SK-N-SH (cell line): Measurements from ENCODE around the gene TERB2. TPM values are rescaled to one million over a fixed set of nuclear protein-coding genes. Genes with fewer than 3 reads are reported as not detected.

Experiments used
- CTCF ChIA-PET: fragments of 300-600, 350-600 bp; formaldehyde crosslinking; extraction: SDS; loops from one replicate; lab custom pipeline; 2021; lab: Yijun Ruan, JAX
- POLR2A ChIA-PET: fragments of 350-600 bp; sonication (Branson Sonifier 250); formaldehyde crosslinking; extraction: SDS; loops from one replicate; lab custom pipeline; 2020; ENCODE audit warnings: antibody characterized with exemption, inconsistent platforms; lab: Yijun Ruan, JAX
- DNase-seq: peaks from one replicate; pipeline ENCODE4 v3.0.0; 2012
- H2AFZ ChIP-seq: fragments of 200-600 bp; sonication (generic); 2 replicates; pipeline ENCODE4 v1.8.1; 2016; ENCODE audit warnings: antibody characterized with exemption, mild to moderate bottlenecking, low read depth
- H3F3A ChIP-seq: fragments of 200-600 bp; sonication (generic); replicated peaks from 2 replicates; pipeline ENCODE3; 2016; ENCODE audit warnings: antibody characterized with exemption, mild to moderate bottlenecking; ENCODE audit not compliant: insufficient read depth
- H3K27ac ChIP-seq, 2 experiments: fragments of 200-500 bp in 1 of 2; fragments of 200-600 bp in 1 of 2; sonication (Bioruptor generic) in 1 of 2; sonication (generic), shearing (Covaris generic) in 1 of 2; 2 replicates each; pipeline versions ENCODE4 v1.5.1 to v1.6.1; 2014 to 2016; ENCODE audit warnings: low read depth in 2 of 2, inconsistent platforms in 1 of 2, low read length in 1 of 2, mild to moderate bottlenecking in 1 of 2, mixed read lengths in 1 of 2
- H3K27me3 ChIP-seq: fragments of 200-600 bp; sonication (generic), shearing (Covaris generic); 2 replicates; pipeline ENCODE4 v1.6.1; 2016; ENCODE audit warnings: mixed run types; ENCODE audit not compliant: insufficient read depth
- H3K36me3 ChIP-seq, 2 experiments: fragments of 200-500 bp in 1 of 2; fragments of 200-600 bp in 1 of 2; sonication (Bioruptor generic) in 1 of 2; sonication (generic) in 1 of 2; replicated peaks in 1 of 2; 2 replicates each; pipeline versions ENCODE3 to v1.5.1; 2014 to 2016; ENCODE audit warnings: low read length in 1 of 2, mild to moderate bottlenecking in 1 of 2; ENCODE audit not compliant: insufficient read depth in 2 of 2, control insufficient read depth in 1 of 2
- H3K4me1 ChIP-seq, 2 experiments: fragments of 200-500 bp in 1 of 2; fragments of 200-600 bp in 1 of 2; sonication (Bioruptor generic) in 1 of 2; sonication (generic), shearing (Covaris generic) in 1 of 2; 2 replicates each; pipeline versions ENCODE4 v1.5.1 to v1.6.1; 2014 to 2016; ENCODE audit warnings: low read depth in 1 of 2, low read length in 1 of 2, mixed run types in 1 of 2; ENCODE audit not compliant: insufficient read depth in 2 of 2, control insufficient read depth in 1 of 2
- H3K4me2 ChIP-seq: fragments of 200-600 bp; sonication (generic), shearing (Covaris generic); 2 replicates; pipeline ENCODE4 v1.6.1; 2017; ENCODE audit warnings: mixed run types
- H3K4me3 ChIP-seq, 2 experiments: fragments of 200-500 bp in 1 of 2; fragments of 200-600 bp in 1 of 2; sonication (Bioruptor generic) in 1 of 2; sonication (generic), shearing (Covaris generic) in 1 of 2; 2 replicates each; pipeline versions ENCODE4 v1.5.1 to v1.8.1; 2014 to 2016; ENCODE audit warnings: low read depth in 2 of 2, inconsistent platforms in 1 of 2, low read length in 1 of 2, mild to moderate bottlenecking in 1 of 2, mixed read lengths in 1 of 2, moderate library complexity in 1 of 2
- H3K79me2 ChIP-seq: fragments of 200-600 bp; sonication (generic); 2 replicates; pipeline ENCODE4 v1.8.1; 2017; ENCODE audit warnings: mild to moderate bottlenecking; ENCODE audit not compliant: insufficient read depth
- H3K9ac ChIP-seq: fragments of 200-600 bp; sonication (generic); 2 replicates; pipeline ENCODE4 v1.6.1; 2017; ENCODE audit warnings: mixed run types
- H3K9me2 ChIP-seq: fragments of 200-600 bp; sonication (generic); 2 replicates; pipeline ENCODE4 v1.6.1; 2017; ENCODE audit warnings: mixed run types
- H3K9me3 ChIP-seq: fragments of 200-600 bp; sonication (generic); 2 replicates; pipeline ENCODE4 v1.6.1; 2017; ENCODE audit warnings: mixed run types, mild to moderate bottlenecking, moderate library complexity
- H4K20me1 ChIP-seq: fragments of 200-600 bp; sonication (generic); 2 replicates; pipeline ENCODE4 v1.6.1; 2017; ENCODE audit warnings: mild to moderate bottlenecking, mixed run types; ENCODE audit not compliant: insufficient read depth
- CHD2 ChIP-seq: fragments of 150-350 bp; IDR thresholded peaks from 2 replicates; pipeline ENCODE4 v1.6.1; 2018; ENCODE audit warnings: low read length; ENCODE audit not compliant: partially characterized antibody
- ELF1 ChIP-seq: IDR thresholded peaks from 2 replicates; pipeline ENCODE4 v1.4.0; 2012
- EP300 ChIP-seq, 2 experiments: IDR thresholded peaks; 2 replicates each; pipeline versions ENCODE4 v1.4.0 to v1.6.1; 2012; ENCODE audit warnings: borderline replicate concordance in 1 of 2, low read depth in 1 of 2, low read length in 1 of 2
- FOSL2 ChIP-seq: IDR thresholded peaks from 2 replicates; pipeline ENCODE4 v1.4.0; 2012; ENCODE audit warnings: low read depth, mild to moderate bottlenecking, moderate library complexity, borderline replicate concordance
- FOXJ3 ChIP-seq: sonication (generic); formaldehyde crosslinking; IDR thresholded peaks from 2 replicates; pipeline ENCODE4 v1.5.1; 2020; ENCODE audit warnings: mild to moderate bottlenecking, missing genetic modification reagents
- GATA2 ChIP-seq: sonication (generic); formaldehyde crosslinking; IDR thresholded peaks from 2 replicates; pipeline ENCODE4 v1.5.0; 2020; ENCODE audit warnings: mild to moderate bottlenecking, missing genetic modification reagents
- IRF3 ChIP-seq: fragments of 150-350 bp; IDR thresholded peaks from 2 replicates; pipeline ENCODE4 v1.6.1; 2016; ENCODE audit warnings: mild to moderate bottlenecking, low read depth, low read length
- MAX ChIP-seq: IDR thresholded peaks from 2 replicates; pipeline ENCODE4 v1.4.0; 2012; ENCODE audit warnings: low read depth
- MEF2A ChIP-seq: IDR thresholded peaks from 2 replicates; pipeline ENCODE4 v1.4.0; 2012; ENCODE audit warnings: low read depth, borderline replicate concordance
- MXI1 ChIP-seq: IDR thresholded peaks from 2 replicates; pipeline ENCODE4 v1.6.1; 2012; ENCODE audit warnings: mild to moderate bottlenecking, low read depth, low read length, improper control_type of control experiment
- NRF1 ChIP-seq: IDR thresholded peaks from 2 replicates; pipeline ENCODE4 v1.6.1; 2012; ENCODE audit warnings: low read depth, mild to moderate bottlenecking, low read length
- POLR2AphosphoS5 ChIP-seq: IDR thresholded peaks from 2 replicates; pipeline ENCODE4 v1.6.1; 2012; ENCODE audit warnings: low read depth, low read length
- RAD21 ChIP-seq: IDR thresholded peaks from 2 replicates; pipeline ENCODE4 v1.6.1; 2012; ENCODE audit warnings: mild to moderate bottlenecking, low read length
- RCOR1 ChIP-seq: fragments of 150-350 bp; IDR thresholded peaks from 2 replicates; pipeline ENCODE4 v1.6.1; 2017; ENCODE audit warnings: antibody characterized with exemption, low read length
- REST ChIP-seq: IDR thresholded peaks from 2 replicates; pipeline ENCODE4 v1.6.1; 2012; ENCODE audit warnings: mild to moderate bottlenecking, low read depth, low read length, moderate library complexity
- RFX5 ChIP-seq: IDR thresholded peaks from 2 replicates; pipeline ENCODE4 v1.6.1; 2012; ENCODE audit warnings: mild to moderate bottlenecking, improper control_type of control experiment, low read length
- SMC3 ChIP-seq: IDR thresholded peaks from 2 replicates; pipeline ENCODE4 v1.6.1; 2012; ENCODE audit warnings: low read depth, low read length, improper control_type of control experiment
- TAF1 ChIP-seq: IDR thresholded peaks from 2 replicates; pipeline ENCODE4 v1.6.1; 2012; ENCODE audit warnings: low read depth, mild to moderate bottlenecking, low read length, moderate library complexity, borderline replicate concordance
- TEAD4 ChIP-seq: IDR thresholded peaks from 2 replicates; pipeline ENCODE4 v1.4.0; 2012; ENCODE audit warnings: mild to moderate bottlenecking, borderline replicate concordance; ENCODE audit not compliant: insufficient read depth
- USF1 ChIP-seq: IDR thresholded peaks from 2 replicates; pipeline ENCODE4 v1.4.0; 2012; ENCODE audit warnings: low read depth, borderline replicate concordance
- USF2 ChIP-seq: fragments of 150-350 bp; IDR thresholded peaks from 2 replicates; pipeline ENCODE4 v1.6.1; 2017; ENCODE audit warnings: antibody characterized with exemption, low read length, low read depth, borderline replicate concordance
- YY1 ChIP-seq: IDR thresholded peaks from 2 replicates; pipeline ENCODE4 v1.4.0; 2012; ENCODE audit warnings: low read depth, mild to moderate bottlenecking
- ZBTB33 ChIP-seq: IDR thresholded peaks from 2 replicates; pipeline ENCODE4 v1.4.0; 2012; ENCODE audit warnings: low read depth, borderline replicate concordance
- WGBS: methylation state at CpG from one replicate; pipeline ENCODE4 v1.1.6; 2017; ENCODE audit warnings: low lambda C conversion rate; 5-methylcytosine and 5-hydroxymethylcytosine counted together
- polyA plus RNA-seq, 3 experiments: library from polyadenylated mRNA; depleted of rRNA; stranded (reverse); fragments of >200 nt; gene quantifications; 2 replicates each; pipeline ENCODE4 v1.2.3, GENCODE V29; 2012

TERB2 gene
- polyA plus RNA-seq, 1 of the 3 experiments (the other 2 are of a cell fraction) = not detected

GRCh38 chr15:45022871-45023658 lies 66.6 kb downstream of the TERB2 start, which contains the start of gene SORD:
SORD (plus strand) TSS chr15:45023195; CDS start chr15:45023284, 89 bp downstream.
- Histone ChIP-seq H3K4me3 (peak within 1 kb of the TSS; percentile 74 to 80), H3F3A (no peaks in the 10 kb centered on the region), H3K27me3 (peaks cover 11% of the 10 kb centered on the region; the same call in 1 of the 2 replicates), H3K27ac (peak within 1 kb of the TSS; percentile 31 to 72; a peak in 3 of 4 replicates), H4K20me1 (no peaks in the 10 kb centered on the region), H2AFZ (peak within 1 kb of the TSS; percentile 99), H3K36me3 (peaks cover 0 to 4% of the 10 kb centered on the region in 2 experiments), H3K79me2 (no peaks in the 10 kb centered on the region), H3K9me2 (no peaks in the 10 kb centered on the region), H3K4me2 (peak within 1 kb of the TSS; percentile 90), H3K9ac (peak within 1 kb of the TSS; percentile 71), H3K4me1 (peaks cover 0 to 27% of the 10 kb centered on the region in 2 experiments; a peak in 3 of 4 replicates), H3K9me3 (no peaks in the 10 kb centered on the region)
- DNase-seq = peak; percentile 99
- ChIA-PET CTCF (interaction anchor here (0.8 to 2.1 kb wide), 5 partner anchors 14 to 434 kb away, joined by 3 to 10 read pairs (median 5); no protein-coding TSS in a partner anchor), POLR2A (interaction anchor here (0.8 to 1.3 kb wide), 3 partner anchors 95 to 564 kb away, joined by 3 to 4 read pairs (median 3); partner anchors contain the start of gene BLOC1S6)
- whole genome bisulfite sequencing = 2% methylated on average over 15 of the region's 48 CpGs
- no peak for TF ChIP-seq MEF2A
- no peak for TF ChIP-seq YY1
- TF ChIP-seq GATA2 = 0 out of 2 replicates have a peak, but pooled peaks have one; percentile 15
- TF ChIP-seq USF1 = no peak
- peak; percentile 60; the same call in 1 of the 2 replicates for TF ChIP-seq TAF1
- no peak for TF ChIP-seq FOSL2
- TF ChIP-seq MXI1 = peak; percentile 80
- TF ChIP-seq NRF1 = peak; percentile 47
- no peak for TF ChIP-seq ELF1
- TF ChIP-seq CHD2 = peak; percentile 53
- TF ChIP-seq IRF3 = no peak
- no peak for TF ChIP-seq RAD21
- TF ChIP-seq USF2 = no peak
- no peak for TF ChIP-seq REST
- 0 out of 4 replicates have a peak, but pooled peaks of 1 of the 2 experiments have one; percentile 21 for TF ChIP-seq EP300 (IDR thresholded peaks at IDR 0.05; ENCODE audit: borderline replicate concordance in 1 of 2, low read depth in 1 of 2, low read length in 1 of 2)
- TF ChIP-seq TEAD4 = no peak
- no peak for TF ChIP-seq ZBTB33
- peak; percentile 95 for TF ChIP-seq MAX
- no peak for TF ChIP-seq FOXJ3 (CRISPR knock-in tag)
- no peak for TF ChIP-seq RFX5
- TF ChIP-seq RCOR1 = peak; percentile 5; the same call in 1 of the 2 replicates
- TF ChIP-seq SMC3 = no peak
- peak; percentile 73; the same call in 1 of the 2 replicates for TF ChIP-seq POLR2AphosphoS5
